Activated CD8-positive, alpha-beta T cell treated with anti-CD3 and anti-CD28 coated beads for 36 hours (primary cell): ENCODE results near the gene BTBD7. TPM values are rescaled to one million over a fixed set of nuclear protein-coding genes. Genes with fewer than 3 reads are reported as not detected.

Experiments
- ATAC-seq: fragments of 200-7000 bp; cut with Tn5 transposase; one replicate; pipeline ENCODE4 v1.10.0; 2021; ENCODE audit warnings: mild to moderate bottlenecking, moderate library complexity
- CTCF ChIA-PET: fragments of 350-600 bp; sonication (Branson Sonifier 250); formaldehyde crosslinking; loops from one replicate; lab custom pipeline; 2021; ENCODE audit warnings: antibody characterized with exemption; lab: Charles Lee
- POLR2A ChIA-PET: fragments of 350-600 bp; sonication (Branson Sonifier 250); formaldehyde crosslinking; loops from one replicate; lab custom pipeline; 2021; ENCODE audit warnings: antibody characterized with exemption; lab: Charles Lee
- DNase-seq: peaks from one replicate; pipeline ENCODE4 v3.0.0-alpha.2; 2020
- H3K27ac Mint-ChIP-seq: one replicate; pipeline ENCODE4 v1.8.0; 2021; ENCODE audit warnings: mild to moderate bottlenecking, mixed read lengths
- H3K27me3 Mint-ChIP-seq: one replicate; pipeline ENCODE4 v1.8.0; 2021; ENCODE audit warnings: mixed read lengths
- H3K36me3 Mint-ChIP-seq: one replicate; pipeline ENCODE4 v1.8.0; 2021; ENCODE audit warnings: low read depth, mixed read lengths
- H3K4me1 Mint-ChIP-seq: one replicate; pipeline ENCODE4 v1.8.0; 2021; ENCODE audit warnings: low read depth, mixed read lengths
- H3K4me3 Mint-ChIP-seq: one replicate; pipeline ENCODE4 v1.8.0; 2021; ENCODE audit warnings: mild to moderate bottlenecking, moderate library complexity, mixed read lengths
- H3K9me3 Mint-ChIP-seq: one replicate; pipeline ENCODE4 v1.8.0; 2021; ENCODE audit warnings: mixed read lengths
- CTCF ChIP-seq: fragments of 200-600 bp; IDR thresholded peaks from one replicate; pipeline ENCODE4 v1.8.0; 2022; ENCODE audit warnings: antibody characterized with exemption, mild to moderate bottlenecking
- intact Hi-C: fragments of 100-400 bp; cut with micrococcal nuclease; formaldehyde crosslinking; loops from one replicate; pipeline ENCODE4 v1.10.0; 2022
- total RNA-seq, 2 experiments: library from RNA; stranded (reverse); gene quantifications; one replicate each; pipeline ENCODE4 v1.2.3, GENCODE V29; 2021

Gene BTBD7
- total RNA-seq, 2 experiments from 2014 or later, result 8.7 to 12.6 TPM

- intact Hi-C loops, result no loop called here
- no peak for DNase-seq
- H3K27ac Mint-ChIP-seq, result no peak overlapping the region
- H3K4me1 Mint-ChIP-seq, result peaks cover 27% of the 10 kb centered on the region
- ChIA-PET CTCF (interaction anchor here (0.7 to 1.3 kb wide), 3 partner anchors 14 to 58 kb away, joined by 3 to 4 read pairs (median 3); no protein-coding TSS in a partner anchor), POLR2A (interaction anchor here (0.8 kb wide), 1 partner anchor 10 kb away, joined by 3 read pairs; no protein-coding TSS in a partner anchor)
- no peaks in the 10 kb centered on the region for H3K27me3 Mint-ChIP-seq
- no peak for TF ChIP-seq CTCF
- no peak for ATAC-seq
- peaks cover 16% of the 10 kb centered on the region for H3K36me3 Mint-ChIP-seq
- H3K9me3 Mint-ChIP-seq, result no peaks in the 10 kb centered on the region
- no peak overlapping the region for H3K4me3 Mint-ChIP-seq
Measured at GRCh38 chr14:93317210-93317874, 15.5 kb downstream of the BTBD7 start.

DNA sequence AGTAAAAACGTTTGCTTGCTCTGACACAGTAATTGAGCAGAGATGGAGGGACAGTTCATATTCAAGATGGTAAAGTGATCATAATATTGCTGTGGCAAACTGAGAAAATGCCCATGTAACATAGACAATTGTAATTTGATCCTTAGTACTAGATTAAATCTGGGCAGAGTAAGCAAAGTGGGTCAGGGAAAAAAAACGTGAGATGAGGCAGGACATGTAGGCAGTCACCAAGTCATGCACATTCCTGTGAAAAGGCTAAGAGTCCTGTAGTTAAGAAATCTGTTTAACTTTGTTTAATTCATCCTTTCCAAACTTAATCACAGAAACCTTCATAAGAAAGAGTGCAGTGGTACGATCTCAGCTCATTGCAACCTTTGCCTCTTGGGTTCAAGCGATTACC lies 16.1 kb downstream of the BTBD7 start:
- no peaks in the 10 kb centered on the region for H3K27me3 Mint-ChIP-seq
- ChIA-PET CTCF (interaction anchor here (1.3 kb wide), 1 partner anchor 13 kb away, joined by 4 read pairs; no protein-coding TSS in a partner anchor), POLR2A (no interaction called here)
- ATAC-seq (no peak), DNase-seq (no peak)
- no peak for TF ChIP-seq CTCF
- H3K9me3 Mint-ChIP-seq, result no peaks in the 10 kb centered on the region
- H3K36me3 Mint-ChIP-seq, result peaks cover 14% of the 10 kb centered on the region
- intact Hi-C loops, result no loop called here
- no peak overlapping the region for H3K4me3 Mint-ChIP-seq
- peaks cover 27% of the 10 kb centered on the region for H3K4me1 Mint-ChIP-seq
- H3K27ac Mint-ChIP-seq, result no peak overlapping the region

- no peak for TF ChIP-seq CTCF
- no peak overlapping the region for H3K4me3 Mint-ChIP-seq
- ChIA-PET CTCF (no interaction called here), POLR2A (interaction anchor here (1.3 kb wide), 1 partner anchor 17 kb away, joined by 7 read pairs; no protein-coding TSS in a partner anchor)
- peaks cover 11% of the 10 kb centered on the region for H3K36me3 Mint-ChIP-seq
- H3K27me3 Mint-ChIP-seq, result no peaks in the 10 kb centered on the region
- no peak for ATAC-seq
- DNase-seq, result no peak
- intact Hi-C loops, result no loop called here
- H3K27ac Mint-ChIP-seq, result no peak overlapping the region
- H3K4me1 Mint-ChIP-seq, result peaks cover 27% of the 10 kb centered on the region
- no peaks in the 10 kb centered on the region for H3K9me3 Mint-ChIP-seq
Measured at GRCh38 chr14:93315575-93315974, 17.3 kb downstream of the BTBD7 start.

DNA sequence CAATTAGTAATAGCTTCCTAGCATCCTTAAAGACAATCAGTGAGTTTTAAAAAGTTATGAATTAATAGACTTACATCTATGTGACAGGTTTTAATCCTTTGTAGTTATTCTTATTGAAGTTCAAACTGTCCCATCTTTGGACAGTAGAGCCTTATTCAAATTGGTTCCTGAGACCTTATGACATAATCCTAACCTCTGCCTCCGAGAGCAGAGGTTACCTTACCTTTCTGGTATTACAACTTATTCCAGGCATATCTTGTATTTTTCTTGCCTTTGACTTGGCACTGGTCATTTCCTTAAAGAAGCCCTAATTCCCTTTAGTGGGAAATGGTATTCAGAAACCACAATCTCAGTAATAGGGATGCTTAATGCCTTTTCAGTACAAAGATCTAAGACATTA lies 21.8 kb downstream of the BTBD7 start:
- no peak overlapping the region for H3K27ac Mint-ChIP-seq
- intact Hi-C loops, result no loop called here

More for the DNA sequence above, 21.8 kb downstream of the BTBD7 start:
- Mint-ChIP-seq H3K27me3 (no peaks in the 10 kb centered on the region), H3K4me1 (peaks cover 12% of the 10 kb centered on the region), H3K9me3 (no peaks in the 10 kb centered on the region), H3K36me3 (peaks cover 4% of the 10 kb centered on the region), H3K4me3 (no peak overlapping the region)
- TF ChIP-seq CTCF, result no peak
- DNase-seq (no peak), ATAC-seq (no peak)
- ChIA-PET POLR2A (no interaction called here), CTCF (no interaction called here)
